Caco-2 (cell line): Measurements from ENCODE around the gene MYRF. TPM values are rescaled to one million over a fixed set of nuclear protein-coding genes. Genes with fewer than 3 reads are reported as not detected.

Experiments used
- BruUV-seq: library from RNA; stranded (reverse); fragments of 400-500 nt; replicated peaks from 2 replicates; lab custom pipeline; 2021; lab: Mats Ljungman, UMichigan
- CTCF ChIA-PET: fragments of 300-600 bp; sonication (Branson Sonifier 250); formaldehyde crosslinking; loops from one replicate; lab custom pipeline; 2022; ENCODE audit warnings: antibody characterized with exemption; lab: Charles Lee
- POLR2A ChIA-PET: fragments of 300-600 bp; sonication (Branson Sonifier 250); formaldehyde crosslinking; loops from one replicate; lab custom pipeline; 2022; ENCODE audit warnings: antibody characterized with exemption; lab: Charles Lee
- DNase-seq, 2 experiments: peaks; one replicate each; pipeline versions ENCODE4 v3.0.0 to v3.0.0-alpha.2; 2020 to 2022
- H3K27me3 ChIP-seq: replicated peaks from 2 replicates; pipeline ENCODE4 v1.6.0; 2011; ENCODE audit warnings: low read length; ENCODE audit not compliant: control insufficient read depth, insufficient read depth
- H3K36me3 ChIP-seq: 2 replicates; pipeline ENCODE4 v1.5.1; 2011; ENCODE audit warnings: low read length; ENCODE audit not compliant: control insufficient read depth, insufficient read depth
- H3K4me1 ChIP-seq: fragments of 250-450 bp; sonication (Bioruptor Pico); 2 replicates; pipeline ENCODE4 v1.5.1; 2020; ENCODE audit warnings: mild to moderate bottlenecking
- H3K4me3 ChIP-seq: 2 replicates; pipeline ENCODE4 v1.5.1; 2011; ENCODE audit warnings: low read depth, mild to moderate bottlenecking, control low read depth, low read length
- H3K9me3 ChIP-seq: fragments of 250-450 bp; sonication (Bioruptor Pico); 2 replicates; pipeline ENCODE4 v1.5.1; 2020; ENCODE audit warnings: mild to moderate bottlenecking, moderate library complexity
- H3K27ac Mint-ChIP-seq: one replicate; pipeline ENCODE4 v1.8.0; 2022; ENCODE audit warnings: mixed read lengths; ENCODE audit not compliant: unreplicated experiment
- H3K27me3 Mint-ChIP-seq: one replicate; pipeline ENCODE4 v1.8.0; 2022; ENCODE audit warnings: mixed read lengths; ENCODE audit not compliant: insufficient read depth, unreplicated experiment
- H3K36me3 Mint-ChIP-seq: one replicate; pipeline ENCODE4 v1.8.0; 2022; ENCODE audit warnings: mild to moderate bottlenecking, mixed read lengths; ENCODE audit not compliant: insufficient read depth, unreplicated experiment
- H3K4me1 Mint-ChIP-seq: one replicate; pipeline ENCODE4 v1.8.0; 2022; ENCODE audit warnings: low read depth, mixed read lengths; ENCODE audit not compliant: unreplicated experiment
- H3K4me3 Mint-ChIP-seq: one replicate; pipeline ENCODE4 v1.8.0; 2022; ENCODE audit warnings: mild to moderate bottlenecking, moderate library complexity, mixed read lengths; ENCODE audit not compliant: unreplicated experiment
- H3K9me3 Mint-ChIP-seq: one replicate; pipeline ENCODE4 v1.8.0; 2022; ENCODE audit warnings: mixed read lengths; ENCODE audit not compliant: unreplicated experiment
- CTCF ChIP-seq, 2 experiments: fragments of 200-600 bp in 1 of 2; IDR thresholded peaks; 1 replicate in 1 of 2; 2 replicates in 1 of 2; pipeline versions ENCODE4 v1.5.1 to v1.8.0; 2011 to 2022; ENCODE audit warnings: antibody characterized with exemption in 1 of 2, control low read depth in 1 of 2, inconsistent platforms in 1 of 2, low read depth in 1 of 2, low read length in 1 of 2, mild to moderate bottlenecking in 1 of 2, moderate library complexity in 1 of 2; ENCODE audit not compliant: insufficient read depth in 1 of 2, severe bottlenecking in 1 of 2, unreplicated experiment in 1 of 2
- intact Hi-C: fragments of 100-400 bp; cut with micrococcal nuclease; formaldehyde crosslinking; loops from one replicate; pipeline ENCODE4 v1.10.0; 2022; ENCODE audit not compliant: unreplicated experiment
- total RNA-seq: library from RNA; stranded (reverse); gene quantifications from 2 replicates; pipeline ENCODE4 v1.2.3, GENCODE V29; 2022

Gene MYRF
- total RNA-seq, 1 experiment from 2014 or later: 169 TPM

- H3K9me3 ChIP-seq: no peaks in the 10 kb centered on the region
- intact Hi-C loops: no loop called here
- Mint-ChIP-seq H3K4me3 (no peak overlapping the region), H3K36me3 (peaks cover 90% of the 10 kb centered on the region), H3K27ac (peak overlapping the region; percentile 28), H3K4me1 (peaks cover 8% of the 10 kb centered on the region), H3K9me3 (no peaks in the 10 kb centered on the region), H3K27me3 (no peaks in the 10 kb centered on the region)
- H3K36me3 ChIP-seq: peaks cover 5% of the 10 kb centered on the region
- no TSS peak for BruUV-seq
- ChIA-PET CTCF (interaction anchor here (0.6 to 1.7 kb wide), 2 partner anchors 37 to 58 kb away, joined by 3 to 5 read pairs; no protein-coding TSS in a partner anchor), POLR2A (interaction anchor here (1.0 kb wide), 1 partner anchor 8 kb away, joined by 3 read pairs; the partner anchor contains the start of gene FEN1)
- no peaks in the 10 kb centered on the region for H3K4me1 ChIP-seq
- TF ChIP-seq CTCF (IDR thresholded peaks at IDR 0.05; ENCODE audit: insufficient read depth in 1 of 2, low read depth in 1 of 2, low read length in 1 of 2, severe bottlenecking in 1 of 2, unreplicated experiment in 1 of 2): no peak
- DNase-seq: no peak
- no peak overlapping the region for H3K4me3 ChIP-seq
- H3K27me3 ChIP-seq: no peaks in the 10 kb centered on the region
Measured at GRCh38 chr11:61784506-61784805, 32.0 kb downstream of the MYRF start.

- no peaks in the 10 kb centered on the region for H3K9me3 Mint-ChIP-seq
- no peak for DNase-seq
- TF ChIP-seq CTCF (IDR thresholded peaks at IDR 0.05; ENCODE audit: insufficient read depth in 1 of 2, low read depth in 1 of 2, low read length in 1 of 2, severe bottlenecking in 1 of 2, unreplicated experiment in 1 of 2): no peak
- Histone ChIP-seq H3K4me1 (no peaks in the 10 kb centered on the region), H3K36me3 (peaks cover 11% of the 10 kb centered on the region), H3K27me3 (no peaks in the 10 kb centered on the region), H3K9me3 (no peaks in the 10 kb centered on the region), H3K4me3 (no peak overlapping the region)
- H3K4me1 Mint-ChIP-seq: peaks cover 8% of the 10 kb centered on the region
- H3K27me3 Mint-ChIP-seq: no peaks in the 10 kb centered on the region
- H3K4me3 Mint-ChIP-seq: no peak overlapping the region
- ChIA-PET POLR2A (no interaction called here), CTCF (interaction anchor here (0.8 to 3.4 kb wide), 3 partner anchors 11 to 38 kb away, joined by 3 to 78 read pairs (median 28); no protein-coding TSS in a partner anchor)
- H3K36me3 Mint-ChIP-seq: peaks cover 85% of the 10 kb centered on the region
- no peak overlapping the region for H3K27ac Mint-ChIP-seq
- intact Hi-C loops: no loop called here
- no TSS peak for BruUV-seq
Measured at GRCh38 chr11:61785837-61786402, 33.5 kb downstream of the MYRF start.

- Mint-ChIP-seq H3K4me3 (no peak overlapping the region), H3K4me1 (peaks cover 8% of the 10 kb centered on the region), H3K9me3 (no peaks in the 10 kb centered on the region), H3K27me3 (no peaks in the 10 kb centered on the region), H3K36me3 (peaks cover 87% of the 10 kb centered on the region), H3K27ac (peak overlapping the region; percentile 13)
- intact Hi-C loops: loop anchor here (1.0 kb wide), 1 partner anchor 41 kb away; no protein-coding TSS in a partner anchor
- Histone ChIP-seq H3K4me1 (no peaks in the 10 kb centered on the region), H3K27me3 (no peaks in the 10 kb centered on the region), H3K9me3 (no peaks in the 10 kb centered on the region), H3K36me3 (peaks cover 10% of the 10 kb centered on the region), H3K4me3 (no peak overlapping the region)
- TF ChIP-seq CTCF (IDR thresholded peaks at IDR 0.05; ENCODE audit: insufficient read depth in 1 of 2, low read depth in 1 of 2, low read length in 1 of 2, severe bottlenecking in 1 of 2, unreplicated experiment in 1 of 2): peak; percentile 54 to 93
- ChIA-PET POLR2A (interaction anchor here (1.0 to 1.1 kb wide), 2 partner anchors 40 to 121 kb away, joined by 3 read pairs; no protein-coding TSS in a partner anchor), CTCF (interaction anchor here (0.5 to 3.4 kb wide), 17 partner anchors 9 to 311 kb away, joined by 3 to 78 read pairs (median 6); no protein-coding TSS in a partner anchor)
- DNase-seq: peak; percentile 77 to 78
- no TSS peak for BruUV-seq
Measured at GRCh38 chr11:61787928-61788491, 35.6 kb downstream of the MYRF start.
